ENCODE data around the gene DCLRE1C.
"Not testable (repeated sequence)": the region's sequence is repeated elsewhere in the genome, so short reads cannot be mapped to it uniquely, and the experiment has no call there.

DCLRE1C gene

DNA sequence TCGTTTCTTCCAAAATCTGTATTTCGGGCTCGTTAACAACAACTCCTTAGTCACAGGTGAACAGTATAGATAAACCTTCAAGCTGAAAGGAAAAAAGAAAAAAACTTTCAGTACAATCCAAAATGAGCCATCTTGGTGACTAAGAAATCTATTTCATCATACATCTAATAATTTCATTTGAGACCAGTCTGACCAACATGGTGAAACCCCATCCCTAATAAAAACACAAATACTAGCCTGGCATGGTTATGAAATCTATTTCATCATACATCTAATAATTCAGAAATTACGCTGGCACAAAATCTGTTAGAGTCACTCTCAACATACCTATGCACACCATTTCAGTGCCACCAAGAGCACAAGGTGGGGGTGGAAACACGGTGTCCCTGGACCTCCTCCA is 8.8 kb downstream of the DCLRE1C start:
- no peak for DNase-seq (ENCODE audit: low read depth in 2 of 2)

DNA sequence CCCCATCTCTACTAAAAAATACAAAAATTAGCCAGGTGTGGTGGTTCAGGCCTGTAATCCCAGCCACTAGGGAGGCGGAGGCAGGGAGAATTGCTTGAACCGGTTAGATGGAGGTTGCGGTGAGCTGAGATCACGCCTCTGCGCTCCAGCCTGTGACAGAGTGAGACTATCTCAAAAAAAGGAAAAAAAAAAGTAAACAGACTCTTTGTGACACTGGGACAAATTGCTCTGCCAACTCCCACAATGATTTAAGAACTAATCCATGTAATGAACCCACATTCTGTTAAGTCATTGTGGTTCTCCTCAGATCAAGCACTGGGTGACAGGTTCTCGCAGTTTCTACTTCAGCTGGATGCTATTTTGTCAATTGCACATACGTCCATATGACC is 11.0 kb downstream of the DCLRE1C start:
- DNase-seq (ENCODE audit: low read depth in 2 of 2) = not testable (repeated sequence)

DNA sequence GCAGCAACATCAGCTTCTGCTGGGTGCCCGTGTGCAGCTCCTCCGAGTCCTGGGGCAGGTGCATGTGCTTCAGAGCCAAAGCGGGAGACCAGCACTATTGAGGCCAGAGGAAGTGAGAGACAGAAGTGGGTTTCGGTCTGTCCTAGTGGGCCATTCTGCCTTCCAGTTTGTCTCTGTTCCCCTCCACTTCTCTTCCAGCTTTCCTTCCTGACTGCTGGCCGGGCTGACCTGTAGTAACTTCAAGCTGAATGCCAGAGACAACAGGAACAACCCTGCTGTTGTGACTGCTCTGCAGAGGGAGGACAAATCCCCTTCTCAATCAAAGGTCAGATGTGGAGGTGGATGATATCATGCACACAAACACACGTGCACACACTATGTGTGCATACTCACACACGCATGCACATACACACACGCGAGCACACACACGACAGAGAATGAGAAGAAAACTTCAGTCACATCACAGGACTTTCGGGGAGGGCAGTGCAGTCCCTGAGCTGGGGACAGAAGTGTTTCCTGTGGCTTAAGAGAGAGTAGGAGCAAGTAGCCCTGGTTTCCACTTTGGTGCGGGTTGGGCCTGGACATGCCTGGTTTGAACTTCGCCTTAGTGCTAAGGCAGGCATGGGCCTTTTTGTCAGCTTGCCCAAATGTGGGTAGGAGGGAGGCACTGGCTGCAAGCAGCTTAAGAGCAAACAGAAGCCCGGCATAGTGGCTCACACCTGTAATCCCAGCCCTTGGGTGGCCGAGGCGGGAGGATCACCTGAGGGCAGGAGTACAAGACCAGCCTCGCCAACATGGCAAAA is 11.5 kb downstream of the DCLRE1C start:
- DNase-seq (ENCODE audit: low read depth in 2 of 2) = not testable (repeated sequence)

DNA sequence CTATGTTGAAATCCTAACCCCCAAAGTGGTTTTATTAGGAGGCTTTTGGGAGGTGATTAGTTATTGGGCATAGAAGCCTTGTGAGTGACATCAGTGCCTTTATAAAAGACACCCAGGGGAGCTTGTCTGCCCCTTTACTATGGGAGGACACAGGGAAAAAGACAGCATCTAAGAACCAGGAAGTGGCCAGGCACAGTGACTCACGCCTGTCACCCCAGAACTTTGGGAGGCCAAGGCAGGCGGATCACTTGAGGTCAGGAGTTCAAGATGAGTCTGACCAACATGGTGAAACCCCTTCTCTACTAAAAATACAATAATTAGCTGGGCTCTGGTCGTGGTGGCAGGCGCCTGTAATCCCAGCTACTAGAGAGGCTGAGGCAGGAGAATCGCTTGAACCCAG is 14.9 kb downstream of the DCLRE1C start:
- DNase-seq (ENCODE audit: low read depth in 2 of 2) = not testable (repeated sequence)

DNA sequence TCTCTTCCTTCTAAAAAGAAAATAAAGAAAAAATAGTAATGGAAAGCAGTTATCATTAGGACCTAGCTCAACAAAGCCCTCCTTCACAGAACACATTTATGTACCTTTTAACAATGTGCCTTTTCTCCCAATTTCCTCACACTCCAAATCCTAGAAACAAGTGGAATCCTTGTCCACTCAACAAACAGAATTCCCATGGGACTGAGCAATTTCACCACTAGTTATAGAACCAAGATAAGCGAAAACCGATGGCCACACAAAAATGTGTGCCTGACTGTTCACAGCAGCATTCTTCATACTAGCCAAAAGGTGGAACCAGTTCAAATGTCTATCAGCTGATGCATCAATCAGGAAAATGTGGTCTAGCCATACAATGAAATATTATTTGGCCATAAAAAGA is 17.3 kb downstream of the DCLRE1C start:
- no peak for DNase-seq (ENCODE audit: low read depth in 2 of 2)

GRCh38 chr10:14930610-14931009 is 23.3 kb downstream of the DCLRE1C start:
- DNase-seq (ENCODE audit: low read depth in 2 of 2) = no peak

DNA sequence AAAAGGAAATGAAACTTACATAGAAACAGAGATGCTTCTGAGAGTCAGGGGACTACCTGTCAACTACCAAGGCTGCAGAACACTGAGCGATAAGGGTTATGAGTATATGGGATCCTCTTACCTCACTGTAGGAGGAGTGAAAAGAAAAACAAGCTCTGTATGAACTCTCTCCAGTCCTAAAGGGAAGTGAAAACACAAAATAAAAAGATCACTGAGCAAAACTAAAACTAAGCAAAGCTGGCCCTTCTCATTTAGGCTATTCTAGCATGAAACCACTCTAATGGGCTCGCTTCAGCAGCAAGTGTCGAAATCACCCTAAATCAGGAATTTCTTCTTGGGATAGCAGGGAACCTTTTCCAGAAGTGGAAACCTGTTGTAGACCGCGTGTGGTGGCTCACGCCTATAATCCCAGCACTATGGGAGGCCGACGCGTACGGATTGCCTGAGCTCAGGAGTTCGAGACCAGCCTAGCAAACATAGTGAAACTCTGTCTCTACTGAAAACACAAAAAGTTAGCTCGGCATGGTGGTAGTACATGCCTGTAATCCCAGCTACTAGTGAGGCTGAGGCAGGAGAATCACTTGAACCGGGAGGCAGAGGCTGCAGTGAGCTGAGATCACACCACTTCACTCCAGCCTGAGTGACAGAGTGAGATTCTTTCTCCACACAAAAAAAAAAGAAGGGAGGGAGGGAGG is 27.0 kb downstream of the DCLRE1C start:
- no peak for DNase-seq (ENCODE audit: low read depth in 2 of 2)

GRCh38 chr10:14926061-14926470 is 27.8 kb downstream of the DCLRE1C start:
- DNase-seq (ENCODE audit: low read depth in 2 of 2) = no peak

- no peak for DNase-seq (ENCODE audit: low read depth in 2 of 2)
Observed at GRCh38 chr10:14925268-14925667, 28.6 kb downstream of the DCLRE1C start.

GRCh38 chr10:14924013-14924412 is 29.9 kb downstream of the DCLRE1C start:
- DNase-seq (ENCODE audit: low read depth in 2 of 2) = no peak

DNA sequence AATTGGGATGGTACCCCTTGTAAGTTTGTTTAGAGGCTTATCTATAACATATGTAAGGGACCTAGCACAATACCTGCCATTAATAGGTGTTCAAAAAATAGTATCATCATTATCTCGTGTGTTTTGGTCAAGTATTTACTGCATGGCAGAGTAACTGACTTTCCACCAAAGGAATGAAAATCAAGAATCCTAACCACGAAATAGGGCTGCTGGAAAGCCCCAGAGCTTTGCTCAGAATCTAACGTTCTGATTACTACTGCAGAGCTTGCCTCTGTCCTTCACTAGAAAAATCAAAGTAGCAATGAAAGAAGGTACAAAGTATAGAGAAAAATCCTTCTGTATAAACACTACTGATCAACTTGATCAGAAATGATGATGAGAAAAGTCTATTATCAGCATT is 34.9 kb downstream of the DCLRE1C start:
- DNase-seq (ENCODE audit: low read depth in 2 of 2) = no peak

DNA sequence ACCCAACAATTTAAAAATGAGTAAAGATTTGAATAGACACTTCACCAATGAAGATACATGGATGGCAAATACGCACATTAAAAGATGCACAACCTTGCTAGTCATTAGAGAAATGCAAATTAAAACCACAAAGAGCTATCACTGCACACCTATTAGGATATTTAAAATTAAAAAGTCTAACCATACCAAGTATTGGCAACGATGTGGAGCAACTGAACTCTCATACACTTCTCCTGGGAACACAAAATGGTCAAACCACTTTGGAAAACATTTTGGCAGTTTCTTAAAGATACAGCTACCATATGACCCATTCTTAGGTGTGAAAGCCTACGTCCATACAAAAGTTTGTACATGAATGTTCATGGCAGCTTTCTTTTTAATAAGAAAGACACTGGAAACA is 36.1 kb downstream of the DCLRE1C start:
- DNase-seq (ENCODE audit: low read depth in 2 of 2) = no peak

DNA sequence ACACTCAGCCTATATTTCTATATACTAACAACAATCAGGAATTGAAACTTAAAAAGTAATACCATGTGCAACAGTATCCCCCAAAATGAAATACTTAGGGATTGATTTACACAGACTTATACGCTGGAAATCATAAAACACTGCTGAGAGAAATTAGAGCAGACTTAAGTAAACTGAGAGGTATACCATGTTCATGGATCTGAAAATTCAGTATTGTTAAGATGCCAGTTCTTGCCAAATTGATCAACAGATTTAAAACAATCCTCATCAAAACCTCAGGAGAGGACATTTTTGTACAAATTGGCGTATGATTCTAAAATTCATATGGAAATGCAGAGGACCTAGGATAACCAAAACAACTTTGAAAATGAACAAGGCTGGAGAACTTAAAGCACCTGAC is 37.3 kb downstream of the DCLRE1C start:
- DNase-seq (ENCODE audit: low read depth in 2 of 2) = no peak

GRCh38 chr10:14911801-14912200 is 42.1 kb downstream of the DCLRE1C start:
- DNase-seq (ENCODE audit: low read depth in 2 of 2) = no peak

- no peak for DNase-seq (ENCODE audit: low read depth in 2 of 2)
Observed at GRCh38 chr10:14910953-14911352, 42.9 kb downstream of the DCLRE1C start.

- no peak for DNase-seq (ENCODE audit: low read depth in 2 of 2)
Observed at GRCh38 chr10:14909101-14909500, 44.8 kb downstream of the DCLRE1C start.

GRCh38 chr10:14907591-14907990 is 46.3 kb downstream of the DCLRE1C start:
- not testable (repeated sequence) for DNase-seq (ENCODE audit: low read depth in 2 of 2)

GRCh38 chr10:14906765-14907164 is 47.1 kb downstream of the DCLRE1C start:
- DNase-seq (ENCODE audit: low read depth in 2 of 2) = no peak

DNA sequence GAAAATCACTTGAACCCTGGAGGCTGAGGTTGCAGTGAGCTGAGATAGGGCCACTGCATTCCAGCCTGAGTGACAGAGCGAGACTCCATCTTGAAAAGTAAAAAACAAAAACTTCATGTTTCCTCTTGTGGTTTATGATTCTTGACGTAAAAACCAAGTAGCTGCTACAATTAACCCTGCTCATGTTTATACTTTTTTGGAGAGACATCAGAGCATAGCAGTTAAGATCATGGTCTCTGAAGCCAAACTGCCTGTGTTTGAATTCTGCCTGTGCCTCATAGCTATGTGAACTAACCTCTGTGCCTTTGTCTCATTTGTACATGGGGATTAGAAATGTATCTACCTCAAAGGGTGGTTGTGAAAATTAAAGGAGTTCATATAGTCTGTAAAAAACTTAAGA is 48.0 kb downstream of the DCLRE1C start:
- no peak for DNase-seq (ENCODE audit: low read depth in 2 of 2)

GRCh38 chr10:14904864-14905263 is 49.0 kb downstream of the DCLRE1C start:
- DNase-seq (ENCODE audit: low read depth in 2 of 2) = no peak

DNA sequence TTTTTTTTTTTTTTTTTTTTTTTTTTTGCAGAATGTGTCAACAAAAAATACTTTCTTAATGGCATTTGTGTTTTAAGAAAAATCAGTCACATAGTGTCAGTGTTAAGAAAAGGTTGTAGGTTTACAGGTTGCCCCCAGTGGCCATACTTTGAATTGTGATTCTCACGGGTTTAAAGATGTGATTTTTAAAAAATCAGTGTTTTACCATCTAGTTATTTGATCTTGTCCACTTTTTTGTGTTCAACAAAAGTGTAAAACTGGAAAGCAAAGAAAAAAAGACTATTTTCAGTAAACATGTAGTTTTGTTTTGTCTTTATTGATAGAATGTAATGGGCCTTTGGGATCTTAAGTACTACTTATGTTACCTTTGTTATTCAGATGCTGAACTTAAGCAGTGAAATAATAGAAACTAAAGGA is 49.6 kb downstream of the DCLRE1C start:
- no peak for DNase-seq (ENCODE audit: low read depth in 2 of 2)

DNA sequence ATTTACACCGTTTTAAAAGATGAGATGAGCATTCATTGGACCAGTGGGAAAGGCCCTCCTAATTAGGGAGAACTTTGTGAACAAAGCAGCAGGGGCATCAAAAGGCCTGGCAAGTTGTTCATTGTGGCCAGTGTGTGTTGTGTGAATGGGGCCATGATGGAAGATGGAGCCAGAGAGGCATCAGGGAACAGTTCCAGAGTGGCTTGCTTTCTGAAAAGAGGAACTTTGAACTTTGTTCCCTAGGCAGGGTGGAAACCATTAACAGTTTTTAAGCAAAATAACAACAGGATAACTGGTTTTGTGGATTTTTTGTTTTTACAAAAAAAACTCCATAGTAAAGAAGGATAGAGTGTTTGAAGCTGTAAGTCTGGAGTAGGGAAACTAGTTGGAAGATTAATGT is 62.7 kb downstream of the DCLRE1C start:
- no peak for DNase-seq (ENCODE audit: low read depth in 2 of 2)

DNA sequence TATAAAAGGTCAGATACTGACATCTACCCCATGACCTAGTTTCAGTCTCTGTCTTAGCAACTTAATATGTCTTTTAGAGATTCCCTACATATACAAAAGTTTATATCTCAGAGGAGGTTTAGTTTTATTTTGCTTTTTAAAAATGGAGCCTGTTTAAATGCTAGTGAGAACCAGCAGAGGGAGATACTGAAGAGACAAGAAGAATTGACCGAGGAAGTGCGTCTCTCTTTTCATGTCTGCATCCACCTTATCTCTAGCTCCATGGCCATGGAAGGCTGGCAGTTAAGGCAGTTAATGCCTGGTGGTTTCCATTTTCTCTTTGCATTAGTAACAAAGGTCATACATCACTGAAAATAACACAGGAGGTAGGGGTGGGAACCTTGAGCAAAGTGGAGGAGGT is 64.6 kb downstream of the DCLRE1C start:
- no peak for DNase-seq (ENCODE audit: low read depth in 2 of 2)
